Measurements from ENCODE around the gene RNF20.

The RNF20 gene

GRCh38 chr9:101533334-101534204 lies at the start of gene RNF20:
Gene RNF20, plus strand, starts transcription at chr9:101533853. Its CDS starts 1,571 bp downstream, at chr9:101535424.
- peak; percentile 99 for ATAC-seq
- Mint-ChIP-seq H3K4me3 (peak within 1 kb of the TSS; percentile 89), H3K27ac (peak within 1 kb of the TSS; percentile 94), H3K9me3 (no peaks in the 10 kb centered on the region), H3K4me1 (peaks cover 6% of the 10 kb centered on the region), H3K36me3 (peaks cover 5% of the 10 kb centered on the region), H3K27me3 (peaks cover 13% of the 10 kb centered on the region)

GRCh38 chr9:101484046-101484445 lies 49.6 kb upstream of the RNF20 start:
- no peak for ATAC-seq
- H3K9me3 Mint-ChIP-seq, result no peaks in the 10 kb centered on the region
- no peak overlapping the region for H3K27ac Mint-ChIP-seq
- no peak overlapping the region for H3K4me3 Mint-ChIP-seq
- H3K4me1 Mint-ChIP-seq, result peaks cover 10% of the 10 kb centered on the region
- peaks cover 60% of the 10 kb centered on the region for H3K27me3 Mint-ChIP-seq
- H3K36me3 Mint-ChIP-seq, result no peaks in the 10 kb centered on the region

GRCh38 chr9:101485924-101486692 lies 47.5 kb upstream of the RNF20 start:
- H3K4me3 Mint-ChIP-seq, result no peak overlapping the region
- peak; percentile 18 for ATAC-seq
- H3K4me1 Mint-ChIP-seq, result peaks cover 10% of the 10 kb centered on the region
- H3K27me3 Mint-ChIP-seq, result peaks cover 71% of the 10 kb centered on the region
- no peaks in the 10 kb centered on the region for H3K9me3 Mint-ChIP-seq
- no peaks in the 10 kb centered on the region for H3K36me3 Mint-ChIP-seq
- H3K27ac Mint-ChIP-seq, result no peak overlapping the region

GRCh38 chr9:101486693-101487442 lies 46.8 kb upstream of the RNF20 start:
- H3K36me3 Mint-ChIP-seq, result no peaks in the 10 kb centered on the region
- peaks cover 10% of the 10 kb centered on the region for H3K4me1 Mint-ChIP-seq
- no peak overlapping the region for H3K27ac Mint-ChIP-seq
- peaks cover 66% of the 10 kb centered on the region for H3K27me3 Mint-ChIP-seq
- H3K9me3 Mint-ChIP-seq, result no peaks in the 10 kb centered on the region
- H3K4me3 Mint-ChIP-seq, result peak overlapping the region; percentile 43
- no peak for ATAC-seq

GRCh38 chr9:101487443-101487840 lies 46.2 kb upstream of the RNF20 start:
- H3K4me3 Mint-ChIP-seq, result no peak overlapping the region

GRCh38 chr9:101495810-101496209 lies 37.8 kb upstream of the RNF20 start:
- Mint-ChIP-seq H3K36me3 (no peaks in the 10 kb centered on the region), H3K27ac (no peak overlapping the region), H3K4me3 (no peak overlapping the region), H3K9me3 (no peaks in the 10 kb centered on the region), H3K4me1 (no peaks in the 10 kb centered on the region), H3K27me3 (peaks cover 10% of the 10 kb centered on the region)
- ATAC-seq, result no peak

More at GRCh38 chr9:101487443-101487840, 46.2 kb upstream of the RNF20 start:
- Mint-ChIP-seq H3K27me3 (peaks cover 65% of the 10 kb centered on the region), H3K27ac (no peak overlapping the region), H3K36me3 (no peaks in the 10 kb centered on the region), H3K9me3 (no peaks in the 10 kb centered on the region), H3K4me1 (peaks cover 10% of the 10 kb centered on the region)
- no peak for ATAC-seq

- no peak overlapping the region for H3K4me3 Mint-ChIP-seq
- no peak overlapping the region for H3K27ac Mint-ChIP-seq
- H3K4me1 Mint-ChIP-seq, result no peaks in the 10 kb centered on the region
- ATAC-seq, result no peak
- H3K9me3 Mint-ChIP-seq, result no peaks in the 10 kb centered on the region
- H3K27me3 Mint-ChIP-seq, result no peaks in the 10 kb centered on the region
- no peaks in the 10 kb centered on the region for H3K36me3 Mint-ChIP-seq
Observed at GRCh38 chr9:101498323-101498722, 35.3 kb upstream of the RNF20 start.

GRCh38 chr9:101504188-101504587 lies 29.5 kb upstream of the RNF20 start:
- H3K4me3 Mint-ChIP-seq, result no peak overlapping the region
- H3K9me3 Mint-ChIP-seq, result no peaks in the 10 kb centered on the region
- no peak for ATAC-seq
- H3K27ac Mint-ChIP-seq, result no peak overlapping the region
- H3K4me1 Mint-ChIP-seq, result no peaks in the 10 kb centered on the region
- no peaks in the 10 kb centered on the region for H3K36me3 Mint-ChIP-seq
- H3K27me3 Mint-ChIP-seq, result peaks cover 27% of the 10 kb centered on the region

- Mint-ChIP-seq H3K27me3 (peaks cover 27% of the 10 kb centered on the region), H3K36me3 (no peaks in the 10 kb centered on the region), H3K4me1 (no peaks in the 10 kb centered on the region), H3K4me3 (no peak overlapping the region), H3K27ac (no peak overlapping the region), H3K9me3 (no peaks in the 10 kb centered on the region)
- no peak for ATAC-seq
Observed at GRCh38 chr9:101508211-101508610, 25.4 kb upstream of the RNF20 start.

GRCh38 chr9:101509572-101509971 lies 24.1 kb upstream of the RNF20 start:
- no peak overlapping the region for H3K4me3 Mint-ChIP-seq
- H3K4me1 Mint-ChIP-seq, result no peaks in the 10 kb centered on the region
- no peak overlapping the region for H3K27ac Mint-ChIP-seq
- H3K9me3 Mint-ChIP-seq, result no peaks in the 10 kb centered on the region
- no peak for ATAC-seq
- H3K27me3 Mint-ChIP-seq, result peaks cover 17% of the 10 kb centered on the region
- no peaks in the 10 kb centered on the region for H3K36me3 Mint-ChIP-seq

GRCh38 chr9:101510459-101510858 lies 23.2 kb upstream of the RNF20 start:
- no peaks in the 10 kb centered on the region for H3K36me3 Mint-ChIP-seq
- H3K27ac Mint-ChIP-seq, result no peak overlapping the region
- H3K4me1 Mint-ChIP-seq, result no peaks in the 10 kb centered on the region
- H3K27me3 Mint-ChIP-seq, result peaks cover 17% of the 10 kb centered on the region
- no peak overlapping the region for H3K4me3 Mint-ChIP-seq
- ATAC-seq, result no peak
- H3K9me3 Mint-ChIP-seq, result no peaks in the 10 kb centered on the region

GRCh38 chr9:101511009-101511408 lies 22.6 kb upstream of the RNF20 start:
- H3K4me1 Mint-ChIP-seq, result no peaks in the 10 kb centered on the region
- H3K27ac Mint-ChIP-seq, result no peak overlapping the region
- H3K36me3 Mint-ChIP-seq, result no peaks in the 10 kb centered on the region
- no peak for ATAC-seq
- no peaks in the 10 kb centered on the region for H3K9me3 Mint-ChIP-seq
- no peak overlapping the region for H3K4me3 Mint-ChIP-seq
- peaks cover 17% of the 10 kb centered on the region for H3K27me3 Mint-ChIP-seq

GRCh38 chr9:101512116-101512515 lies 21.5 kb upstream of the RNF20 start:
- no peak overlapping the region for H3K27ac Mint-ChIP-seq
- no peak for ATAC-seq
- H3K36me3 Mint-ChIP-seq, result no peaks in the 10 kb centered on the region
- peaks cover 10% of the 10 kb centered on the region for H3K27me3 Mint-ChIP-seq
- H3K4me3 Mint-ChIP-seq, result no peak overlapping the region
- H3K9me3 Mint-ChIP-seq, result no peaks in the 10 kb centered on the region
- H3K4me1 Mint-ChIP-seq, result no peaks in the 10 kb centered on the region

- H3K4me1 Mint-ChIP-seq, result no peaks in the 10 kb centered on the region
- no peaks in the 10 kb centered on the region for H3K36me3 Mint-ChIP-seq
- ATAC-seq, result no peak
- H3K9me3 Mint-ChIP-seq, result no peaks in the 10 kb centered on the region
- no peak overlapping the region for H3K27ac Mint-ChIP-seq
- H3K4me3 Mint-ChIP-seq, result no peak overlapping the region
- no peaks in the 10 kb centered on the region for H3K27me3 Mint-ChIP-seq
Observed at GRCh38 chr9:101513351-101513750, 20.3 kb upstream of the RNF20 start.

GRCh38 chr9:101514071-101514470 lies 19.6 kb upstream of the RNF20 start:
- H3K9me3 Mint-ChIP-seq, result no peaks in the 10 kb centered on the region
- ATAC-seq, result no peak
- no peaks in the 10 kb centered on the region for H3K4me1 Mint-ChIP-seq
- no peak overlapping the region for H3K4me3 Mint-ChIP-seq
- no peak overlapping the region for H3K27ac Mint-ChIP-seq
- H3K27me3 Mint-ChIP-seq, result peaks cover 6% of the 10 kb centered on the region
- no peaks in the 10 kb centered on the region for H3K36me3 Mint-ChIP-seq
